OCI-LY3 (cell line): ENCODE data around the gene WHAMM.
"Not testable (repeated sequence)": the region's sequence is repeated elsewhere in the genome, so short reads cannot be mapped to it uniquely, and the experiment has no call there.

Experiments used
- H2AFZ ChIP-seq: fragments of 200-600, 300-600 bp; shearing (Covaris generic); 2 replicates; pipeline ENCODE4 v1.6.0; 2014; ENCODE audit warnings: antibody characterized with exemption, low read depth, low read length
- H3K27ac ChIP-seq: fragments of 200-600, 300-600 bp; sonication (generic); 2 replicates; pipeline ENCODE4 v1.5.1; 2014; ENCODE audit warnings: mild to moderate bottlenecking, low read length, moderate library complexity, mixed read lengths
- H3K27me3 ChIP-seq: fragments of 200-600, 300-600 bp; sonication (generic); 2 replicates; pipeline ENCODE4 v1.6.1; 2014; ENCODE audit warnings: low read depth, low read length, mixed read lengths
- H3K36me3 ChIP-seq: fragments of 200-600, 300-600 bp; sonication (generic); replicated peaks from 2 replicates; pipeline ENCODE3; 2014; ENCODE audit warnings: low read depth, low read length, mixed read lengths
- H3K4me1 ChIP-seq: fragments of 300-600, 200-600 bp; sonication (generic); 2 replicates; pipeline ENCODE4 v1.6.1; 2014; ENCODE audit warnings: low read length, mixed read lengths
- H3K4me2 ChIP-seq: fragments of 200-600, 300-600 bp; sonication (generic); 2 replicates; pipeline ENCODE4 v1.6.1; 2014; ENCODE audit warnings: low read length, mixed read lengths
- H3K4me3 ChIP-seq: fragments of 300-600, 200-600 bp; sonication (generic); 2 replicates; pipeline ENCODE4 v1.5.1; 2014; ENCODE audit warnings: antibody characterized with exemption, mild to moderate bottlenecking, low read length, moderate library complexity
- H3K79me2 ChIP-seq: fragments of 300-600, 200-600 bp; shearing (Covaris generic); 2 replicates; pipeline ENCODE4 v1.6.1; 2014; ENCODE audit warnings: mild to moderate bottlenecking, low read length, mixed read lengths
- H3K9ac ChIP-seq: fragments of 300-600, 200-600 bp; shearing (Covaris generic); 2 replicates; pipeline ENCODE4 v1.6.0; 2014; ENCODE audit warnings: mild to moderate bottlenecking, low read length, moderate library complexity
- H3K9me3 ChIP-seq: fragments of 200-600, 300-600 bp; shearing (Covaris generic); 2 replicates; pipeline ENCODE4 v1.6.1; 2014; ENCODE audit warnings: low read length, mixed read lengths; ENCODE audit not compliant: insufficient read depth
- H4K20me1 ChIP-seq: fragments of 200-600, 300-600 bp; sonication (generic); 2 replicates; pipeline ENCODE4 v1.6.1; 2016; ENCODE audit warnings: low read length, mixed read lengths; ENCODE audit not compliant: insufficient read depth
- EZH2phosphoT487 ChIP-seq: fragments of 200-600 bp; shearing (Covaris generic); IDR thresholded peaks from 2 replicates; pipeline ENCODE4 v1.6.1; 2018; ENCODE audit warnings: antibody characterized with exemption, mixed run types, low read depth
- TF ChIP-seq, protein P1 (sequence below): fragments of 200-600, 300-600 bp; sonication (generic); IDR thresholded peaks from 2 replicates; pipeline ENCODE4 v1.5.1; 2014; ENCODE audit warnings: antibody characterized with exemption, low read length, low read depth

The WHAMM gene

DNA sequence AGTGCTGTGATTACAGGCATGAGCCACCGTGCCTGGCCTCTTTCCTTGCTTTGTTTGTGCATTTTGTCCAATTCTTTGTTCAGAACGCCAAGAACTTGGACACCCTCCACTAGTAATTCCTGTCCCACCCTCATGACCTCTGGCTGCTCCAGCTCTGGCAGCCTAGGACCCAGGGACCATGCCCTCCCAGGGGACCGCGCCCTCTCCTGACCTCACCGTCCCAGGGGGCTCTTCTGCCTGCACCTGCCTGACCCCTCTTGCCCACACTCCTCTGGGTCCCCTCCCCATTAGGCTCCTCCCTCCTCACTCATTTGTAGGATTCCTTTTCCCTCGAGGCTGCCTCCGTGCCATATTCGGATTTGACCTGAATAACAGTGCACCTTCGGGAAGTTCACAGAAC lies 44.7 kb upstream of the WHAMM start:
- Histone ChIP-seq H3K9ac (no peak overlapping the region), H4K20me1 (no peaks in the 10 kb centered on the region; the same call in 1 of the 2 replicates), H3K4me1 (no peaks in the 10 kb centered on the region), H3K4me2 (no peak overlapping the region), H3K4me3 (no peak overlapping the region), H3K9me3 (no peaks in the 10 kb centered on the region), H3K36me3 (peaks cover 17% of the 10 kb centered on the region), H3K79me2 (0 out of 2 replicates have a peak, but pooled peaks cover 3% of the 10 kb centered on the region), H3K27ac (no peak overlapping the region), H2AFZ (no peak overlapping the region), H3K27me3 (no peaks in the 10 kb centered on the region)
- no peak for TF ChIP-seq EZH2phosphoT487
- TF ChIP-seq, protein P1, sequence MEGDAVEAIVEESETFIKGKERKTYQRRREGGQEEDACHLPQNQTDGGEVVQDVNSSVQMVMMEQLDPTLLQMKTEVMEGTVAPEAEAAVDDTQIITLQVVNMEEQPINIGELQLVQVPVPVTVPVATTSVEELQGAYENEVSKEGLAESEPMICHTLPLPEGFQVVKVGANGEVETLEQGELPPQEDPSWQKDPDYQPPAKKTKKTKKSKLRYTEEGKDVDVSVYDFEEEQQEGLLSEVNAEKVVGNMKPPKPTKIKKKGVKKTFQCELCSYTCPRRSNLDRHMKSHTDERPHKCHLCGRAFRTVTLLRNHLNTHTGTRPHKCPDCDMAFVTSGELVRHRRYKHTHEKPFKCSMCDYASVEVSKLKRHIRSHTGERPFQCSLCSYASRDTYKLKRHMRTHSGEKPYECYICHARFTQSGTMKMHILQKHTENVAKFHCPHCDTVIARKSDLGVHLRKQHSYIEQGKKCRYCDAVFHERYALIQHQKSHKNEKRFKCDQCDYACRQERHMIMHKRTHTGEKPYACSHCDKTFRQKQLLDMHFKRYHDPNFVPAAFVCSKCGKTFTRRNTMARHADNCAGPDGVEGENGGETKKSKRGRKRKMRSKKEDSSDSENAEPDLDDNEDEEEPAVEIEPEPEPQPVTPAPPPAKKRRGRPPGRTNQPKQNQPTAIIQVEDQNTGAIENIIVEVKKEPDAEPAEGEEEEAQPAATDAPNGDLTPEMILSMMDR: no peak

DNA sequence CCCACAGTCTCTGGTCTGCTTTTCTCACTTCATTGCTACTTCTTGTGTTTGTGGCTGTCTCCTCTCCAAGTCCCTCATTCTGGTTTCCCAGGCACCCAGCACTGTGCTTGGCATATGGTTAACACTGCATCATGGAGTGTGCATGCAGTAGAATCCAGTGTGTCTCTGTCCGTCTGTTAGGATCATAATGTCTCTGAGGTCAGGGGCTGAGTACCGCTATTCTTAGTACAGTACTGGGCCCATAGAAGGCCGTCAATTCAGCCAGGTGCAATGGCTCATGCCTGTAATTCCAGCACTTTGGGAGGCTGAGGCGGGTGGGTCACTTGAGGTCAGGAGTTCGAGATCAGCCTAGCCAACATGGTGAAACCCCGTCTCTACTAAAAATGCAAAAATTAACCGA lies 43.2 kb upstream of the WHAMM start:
- H3K4me1 ChIP-seq, H4K20me1 ChIP-seq, H3K27me3 ChIP-seq, H3K9ac ChIP-seq, H3K4me2 ChIP-seq, H3K4me3 ChIP-seq, H2AFZ ChIP-seq, H3K79me2 ChIP-seq, H3K9me3 ChIP-seq, H3K27ac ChIP-seq: not testable (repeated sequence)
- peaks cover 15% of the 10 kb centered on the region for H3K36me3 ChIP-seq

DNA sequence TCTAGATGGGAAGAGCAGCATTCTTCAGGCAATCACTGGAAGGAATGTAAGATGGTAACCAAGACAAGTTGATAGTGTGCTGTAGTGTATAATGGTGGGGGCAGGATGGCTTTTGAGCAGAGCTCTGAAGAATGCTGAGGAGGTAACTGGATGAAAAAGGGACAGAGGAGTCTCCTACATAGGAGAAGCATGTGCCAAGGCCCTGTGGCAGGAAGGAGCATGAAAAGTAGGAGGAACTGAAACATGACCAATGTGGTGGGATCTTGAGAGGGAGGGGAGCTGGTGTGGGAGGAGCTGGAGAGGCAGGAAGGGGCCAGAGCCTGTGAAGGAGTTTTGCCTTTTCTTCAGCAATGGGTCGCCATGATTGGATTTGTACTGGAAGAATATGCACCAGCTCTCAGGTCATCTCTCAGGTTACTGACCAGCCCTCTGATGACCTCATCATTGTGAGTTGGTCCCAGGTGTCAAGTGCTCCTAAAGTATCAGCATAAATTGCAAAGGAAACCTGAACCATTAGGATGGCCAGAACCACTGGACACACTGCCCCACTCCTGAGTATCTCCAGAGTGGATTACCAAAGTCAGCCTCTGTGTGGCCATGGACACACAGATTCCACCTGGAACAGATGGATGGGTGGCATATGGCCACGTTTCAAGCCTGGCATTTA lies 42.1 kb upstream of the WHAMM start:
- no peaks in the 10 kb centered on the region for H3K79me2 ChIP-seq
- H3K4me3 ChIP-seq: no peak overlapping the region
- H3K27me3 ChIP-seq: no peaks in the 10 kb centered on the region
- H3K9ac ChIP-seq: no peak overlapping the region
- H3K4me1 ChIP-seq: no peaks in the 10 kb centered on the region
- H3K27ac ChIP-seq: no peak overlapping the region
- no peak overlapping the region for H2AFZ ChIP-seq
- no peak for TF ChIP-seq EZH2phosphoT487
- TF ChIP-seq, protein P1: no peak
- no peaks in the 10 kb centered on the region for H3K9me3 ChIP-seq
- H3K4me2 ChIP-seq: no peak overlapping the region
- peaks cover 11% of the 10 kb centered on the region for H3K36me3 ChIP-seq
- no peaks in the 10 kb centered on the region; the same call in 1 of the 2 replicates for H4K20me1 ChIP-seq

DNA sequence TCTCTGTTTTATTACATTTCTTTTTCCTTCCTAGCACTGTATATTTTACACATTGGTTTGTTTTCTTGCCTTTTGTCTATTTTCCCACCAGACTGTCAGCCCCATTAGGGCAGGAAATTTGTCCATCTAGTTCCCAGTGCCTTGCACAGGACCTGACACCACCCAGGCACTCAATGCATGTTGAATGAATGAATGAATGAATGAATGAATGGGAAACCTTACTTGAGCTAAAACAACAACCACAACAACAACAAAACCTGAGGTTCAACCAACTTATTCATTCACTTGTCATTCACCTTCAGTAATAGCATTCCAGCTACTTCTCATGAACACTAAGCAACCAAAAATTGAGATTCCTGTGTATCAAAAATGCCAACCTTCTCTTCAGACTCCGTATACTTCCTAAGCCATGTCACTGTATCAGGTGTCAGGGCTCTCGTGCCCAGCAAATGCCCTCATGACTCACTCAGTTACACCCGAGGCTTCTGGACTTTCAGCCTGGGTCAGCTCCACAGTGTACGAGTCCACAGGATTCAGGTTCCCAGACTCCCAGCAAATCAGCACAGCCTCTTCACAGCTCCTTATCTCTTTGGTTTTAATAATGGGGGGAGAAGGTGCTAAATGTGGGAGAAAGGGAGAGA lies 40.9 kb upstream of the WHAMM start:
- Histone ChIP-seq H4K20me1 (no peaks in the 10 kb centered on the region; the same call in 1 of the 2 replicates), H3K27me3 (no peaks in the 10 kb centered on the region), H3K4me1 (no peaks in the 10 kb centered on the region), H3K9me3 (no peaks in the 10 kb centered on the region), H3K4me3 (no peak overlapping the region), H3K27ac (no peak overlapping the region), H3K36me3 (peaks cover 11% of the 10 kb centered on the region), H3K79me2 (no peaks in the 10 kb centered on the region), H3K4me2 (no peak overlapping the region), H2AFZ (no peak overlapping the region), H3K9ac (no peak overlapping the region)
- no peak for TF ChIP-seq EZH2phosphoT487
- TF ChIP-seq, protein P1: no peak
